ENCODE data around the gene HOXD8.

HOXD8 gene

GRCh38 chr2:176091329-176092258 lies 37.9 kb upstream of the HOXD8 start:
- DNase-seq, result no peak

GRCh38 chr2:176092270-176093144 lies 37.0 kb upstream of the HOXD8 start, which contains the start of gene HOXD13:
Gene HOXD13 (plus strand): TSS chr2:176092721. CDS start chr2:176092891, 170 bp downstream.
- no peak for DNase-seq

DNA sequence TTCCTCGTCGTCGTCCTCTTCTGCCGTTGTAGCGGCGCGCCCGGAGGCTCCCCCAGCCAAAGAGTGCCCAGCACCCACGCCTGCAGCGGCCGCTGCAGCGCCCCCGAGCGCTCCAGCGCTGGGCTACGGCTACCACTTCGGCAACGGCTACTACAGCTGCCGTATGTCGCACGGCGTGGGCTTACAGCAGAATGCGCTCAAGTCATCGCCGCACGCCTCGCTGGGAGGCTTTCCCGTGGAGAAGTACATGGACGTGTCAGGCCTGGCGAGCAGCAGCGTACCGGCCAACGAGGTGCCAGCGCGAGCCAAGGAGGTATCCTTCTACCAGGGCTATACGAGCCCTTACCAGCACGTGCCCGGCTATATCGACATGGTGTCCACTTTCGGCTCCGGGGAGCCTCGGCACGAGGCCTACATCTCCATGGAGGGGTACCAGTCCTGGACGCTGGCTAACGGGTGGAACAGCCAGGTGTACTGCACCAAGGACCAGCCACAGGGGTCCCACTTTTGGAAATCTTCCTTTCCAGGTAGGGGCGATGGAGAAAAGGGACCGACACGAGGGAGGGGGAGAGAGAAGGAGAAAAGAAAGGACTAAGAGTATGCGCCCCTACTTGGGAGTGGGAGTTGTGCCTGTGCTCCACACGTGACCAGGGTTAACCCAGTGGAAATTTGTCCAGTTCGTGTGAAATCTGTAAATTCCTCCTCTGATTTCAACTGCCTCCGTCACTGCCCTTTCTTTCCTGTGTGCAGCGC lies 36.2 kb upstream of the HOXD8 start:
- no peak for DNase-seq

GRCh38 chr2:176093898-176094249 lies 35.6 kb upstream of the HOXD8 start:
- no peak for DNase-seq

GRCh38 chr2:176094349-176094748 lies 35.2 kb upstream of the HOXD8 start:
- no peak for DNase-seq

- no peak for DNase-seq
These were observed 34.1 kb upstream of the HOXD8 start for GRCh38 chr2:176095421-176095820.

DNA sequence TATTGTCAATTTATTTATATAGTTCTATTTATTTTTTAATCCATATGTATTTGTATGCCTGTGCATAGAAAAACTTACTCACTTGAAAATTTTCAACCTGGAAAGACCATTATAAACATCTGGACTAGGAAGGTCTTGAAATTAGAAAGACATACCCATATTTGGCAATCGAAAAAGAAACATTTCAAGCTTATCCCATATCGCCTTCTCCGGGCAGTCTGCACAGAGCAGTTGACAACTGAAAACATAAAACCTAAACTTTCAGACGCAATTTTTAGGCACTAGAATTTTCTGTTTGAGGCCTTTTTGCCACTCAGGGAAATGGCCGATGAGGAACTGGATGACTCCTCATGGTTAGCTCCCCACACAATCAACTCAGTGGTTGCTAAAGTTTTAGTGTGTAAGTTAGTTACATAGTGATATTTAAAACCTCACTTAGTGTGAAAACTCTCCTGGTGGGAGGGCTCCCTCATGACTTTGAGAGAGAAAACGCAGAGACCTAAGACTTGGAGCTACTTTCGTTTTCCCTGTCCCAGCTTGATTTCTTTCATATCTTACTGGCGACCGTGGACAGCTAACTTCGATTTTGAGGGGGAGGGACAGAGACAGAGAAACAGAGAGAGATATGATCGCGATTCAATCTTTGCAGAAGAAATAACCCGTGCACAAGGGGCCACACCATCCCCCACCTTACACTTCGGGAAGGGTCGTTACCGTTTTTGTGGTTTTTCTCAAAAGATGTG lies 33.1 kb upstream of the HOXD8 start:
- DNase-seq, result no peak

- peak; percentile 61 for DNase-seq
These were observed 32.3 kb upstream of the HOXD8 start for GRCh38 chr2:176096986-176097819.

DNA sequence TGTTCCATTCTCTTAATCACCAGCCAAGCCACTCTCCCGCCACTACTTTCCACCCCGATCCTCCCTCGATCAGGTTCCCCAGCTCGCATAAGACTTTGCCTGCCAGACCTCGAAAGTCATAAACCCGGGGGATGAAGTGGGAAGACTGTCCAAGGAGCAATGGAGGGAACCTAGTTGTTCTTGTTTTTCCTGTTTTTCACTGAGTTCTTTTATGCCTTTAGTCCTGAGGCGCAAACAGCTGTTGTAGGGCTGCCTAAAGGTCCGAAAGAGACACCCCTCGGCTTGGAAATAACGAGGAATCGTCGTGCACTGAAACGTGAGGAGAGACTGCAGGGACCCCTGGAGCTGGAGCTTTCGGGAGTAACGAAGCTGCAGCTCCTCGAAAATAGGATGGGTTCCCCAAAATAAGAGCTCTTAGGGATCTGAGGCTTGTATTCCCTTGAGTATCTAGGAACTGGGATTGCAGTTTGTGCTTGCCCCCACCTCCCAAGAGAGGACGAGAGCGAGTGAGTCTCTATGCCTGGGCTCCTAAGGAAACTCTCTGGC lies 31.6 kb upstream of the HOXD8 start:
- no peak for DNase-seq

DNA sequence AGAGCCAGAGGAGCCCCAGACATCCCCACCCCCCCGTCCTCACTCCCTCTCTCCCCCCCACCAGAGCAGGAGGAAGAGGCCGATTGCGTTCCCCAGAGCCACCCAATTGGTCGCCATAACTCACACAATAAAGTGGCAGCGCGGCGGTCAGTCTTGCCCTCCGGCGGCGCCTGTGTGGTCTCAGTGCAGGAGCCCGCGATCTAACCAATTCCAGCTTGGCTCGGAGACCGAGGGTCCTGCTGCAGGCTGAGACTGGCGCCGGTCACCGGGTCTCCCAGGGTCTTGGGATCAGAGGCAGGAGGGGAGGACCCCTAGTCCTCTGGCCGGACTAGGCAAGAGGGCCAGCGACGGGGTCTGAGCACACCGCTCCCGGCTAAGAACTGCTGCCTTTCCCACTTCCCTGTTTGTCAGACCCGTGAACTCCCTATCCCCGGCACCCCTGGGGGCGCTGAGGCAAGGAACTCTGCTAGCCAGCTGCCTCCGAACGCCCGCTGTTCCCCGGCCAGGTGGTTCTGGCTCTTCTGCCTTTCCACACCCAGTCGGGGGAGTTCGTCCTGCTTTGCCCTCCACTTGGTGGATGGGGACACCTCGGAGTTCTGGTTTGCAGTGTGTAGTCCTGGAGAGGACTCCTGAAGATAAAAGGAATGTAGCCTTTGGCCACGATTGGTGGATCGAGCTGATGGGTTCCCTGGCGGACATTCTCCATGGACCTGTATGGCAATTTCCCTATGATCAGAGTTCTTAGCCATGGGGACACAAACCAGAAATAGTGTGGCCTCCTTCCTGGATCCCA lies 30.9 kb upstream of the HOXD8 start:
- no peak for DNase-seq

DNA sequence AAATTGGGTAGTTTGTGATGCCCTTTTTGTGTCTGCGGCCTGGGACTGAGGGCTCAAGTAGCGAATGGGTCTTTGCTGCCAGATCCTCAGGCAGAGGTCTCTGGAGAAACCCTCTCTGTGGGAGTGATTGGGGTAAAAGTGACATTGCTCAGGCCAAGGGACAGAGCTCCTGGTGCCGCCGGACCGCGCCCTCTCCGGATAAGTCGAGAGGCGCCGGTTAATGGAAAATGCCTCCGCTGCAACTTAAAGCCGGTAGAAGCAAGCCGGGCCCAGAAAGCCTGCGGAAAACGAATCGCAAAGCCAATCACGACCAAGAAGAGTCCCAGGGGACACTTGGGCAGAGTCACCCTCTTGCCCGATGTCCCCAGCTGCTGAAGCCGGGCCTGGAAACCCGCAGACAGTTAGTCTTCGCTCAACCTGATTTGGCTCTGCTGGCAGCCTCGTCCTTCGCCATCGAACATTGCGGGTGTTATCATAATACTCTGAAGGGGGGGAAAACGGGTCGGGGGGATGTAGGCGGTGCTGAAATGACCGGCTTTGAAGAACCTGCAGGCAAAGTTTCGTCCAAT lies 30.3 kb upstream of the HOXD8 start:
- no peak for DNase-seq

- DNase-seq, result no peak
These were observed 29.6 kb upstream of the HOXD8 start, which contains the start of gene HOXD12 for GRCh38 chr2:176099728-176100546. Gene HOXD12 (plus strand): TSS chr2:176099795. CDS start chr2:176099802, 7 bp downstream.

DNA sequence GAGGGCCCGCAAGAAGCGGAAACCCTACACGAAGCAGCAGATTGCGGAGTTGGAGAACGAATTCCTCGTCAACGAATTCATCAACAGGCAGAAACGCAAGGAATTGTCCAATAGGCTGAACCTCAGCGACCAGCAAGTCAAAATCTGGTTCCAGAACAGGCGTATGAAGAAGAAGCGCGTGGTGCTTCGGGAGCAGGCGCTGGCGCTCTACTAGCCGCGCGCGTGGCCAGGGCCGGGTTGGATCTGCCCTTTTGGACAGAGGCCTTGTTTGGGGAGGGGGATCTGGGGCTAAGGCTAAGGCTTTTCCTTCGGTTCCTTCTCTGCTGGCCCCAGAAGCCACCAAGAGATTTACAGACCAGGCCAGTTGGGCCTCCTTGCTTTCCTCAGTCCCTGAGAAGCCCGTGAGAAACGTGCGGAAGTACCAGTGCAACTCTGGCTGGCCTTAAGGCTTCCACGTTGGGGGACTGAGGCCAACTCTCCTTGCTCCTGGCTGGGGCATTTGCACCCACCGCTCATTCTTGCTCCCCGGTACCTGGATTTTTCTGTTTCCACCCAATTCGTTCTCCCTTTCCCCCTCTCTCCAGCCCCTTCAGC lies 28.9 kb upstream of the HOXD8 start:
- DNase-seq, result no peak

GRCh38 chr2:176101216-176101830 lies 28.2 kb upstream of the HOXD8 start:
- no peak for DNase-seq

DNA sequence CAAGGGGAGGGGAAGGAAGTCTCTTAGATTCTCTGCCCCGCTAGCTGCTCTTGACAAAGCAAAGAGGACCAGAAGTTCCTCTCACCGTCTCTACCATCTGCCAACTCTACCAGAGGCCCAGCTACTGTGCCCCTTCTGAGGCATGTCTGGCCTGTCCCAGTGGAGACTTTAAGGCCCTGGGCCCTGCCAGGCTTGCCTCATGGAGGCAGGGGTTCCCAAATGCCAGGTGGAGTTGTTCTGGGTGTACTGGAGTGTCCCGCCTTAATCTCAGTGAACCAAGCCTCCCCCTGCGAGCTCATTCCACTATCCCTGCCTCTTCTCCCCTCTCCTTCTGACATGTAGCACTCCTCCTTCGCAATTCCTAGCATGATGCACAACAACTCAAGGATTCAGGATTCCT lies 27.7 kb upstream of the HOXD8 start:
- DNase-seq, result no peak

- no peak for DNase-seq
These were observed 27.1 kb upstream of the HOXD8 start for GRCh38 chr2:176102309-176102866.

DNA sequence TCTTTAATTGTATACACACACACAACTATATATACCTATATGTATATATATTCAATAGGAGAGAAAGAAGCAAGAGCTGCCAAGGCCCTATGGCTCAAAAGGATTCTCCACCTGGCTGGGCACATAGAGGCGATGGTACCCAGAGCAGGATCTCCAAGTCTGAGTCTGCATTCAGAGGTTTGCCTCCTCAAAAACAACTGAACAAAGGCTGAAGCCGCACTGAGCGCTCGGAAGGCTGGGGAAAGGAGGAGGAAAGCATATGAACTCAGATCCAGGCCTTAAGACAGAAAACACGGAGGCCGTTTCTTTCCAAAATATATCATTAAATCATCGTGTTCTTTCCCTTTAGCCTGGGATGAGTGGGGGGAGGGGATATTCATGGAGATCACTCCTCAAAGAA lies 26.3 kb upstream of the HOXD8 start:
- DNase-seq, result no peak

Measured in NCI-H1694 (cell line).